Activated CD8-positive, alpha-beta memory T cell treated with anti-CD3 and anti-CD28 coated beads, Interleukin-2, amount 10 ng/mL, durations not matched to agents 7 days and 5 days (primary cell): ENCODE measurements around the gene PDLIM1. TPM values are rescaled to one million over a fixed set of nuclear protein-coding genes. Genes with fewer than 3 reads are reported as not detected.

Experiments
- ATAC-seq: fragments of 150-1000 bp; cut with Tn5 transposase; one replicate; pipeline ENCODE4 v1.10.0; 2021; ENCODE audit warnings: moderate library complexity
- CTCF ChIA-PET: fragments of 350-600 bp; sonication (Branson Sonifier 250); formaldehyde crosslinking; loops from one replicate; lab custom pipeline; 2021; ENCODE audit warnings: antibody characterized with exemption; lab: Charles Lee
- DNase-seq: peaks from one replicate; pipeline ENCODE4 v3.0.0-alpha.2; 2020
- H3K27ac Mint-ChIP-seq: one replicate; pipeline ENCODE4 v1.8.0; 2021; ENCODE audit warnings: mild to moderate bottlenecking, mixed read lengths
- H3K27me3 Mint-ChIP-seq: one replicate; pipeline ENCODE4 v1.8.0; 2021; ENCODE audit warnings: mixed read lengths
- H3K36me3 Mint-ChIP-seq: one replicate; pipeline ENCODE4 v1.8.0; 2021; ENCODE audit warnings: mild to moderate bottlenecking, mixed read lengths
- H3K4me1 Mint-ChIP-seq: one replicate; pipeline ENCODE4 v1.8.0; 2021; ENCODE audit warnings: mixed read lengths
- H3K4me3 Mint-ChIP-seq: one replicate; pipeline ENCODE4 v1.8.0; 2021; ENCODE audit warnings: mild to moderate bottlenecking, moderate library complexity, mixed read lengths
- H3K9me3 Mint-ChIP-seq: one replicate; pipeline ENCODE4 v1.8.0; 2022; ENCODE audit warnings: low read depth, mixed read lengths
- total RNA-seq, 2 experiments: library from RNA; stranded (reverse); gene quantifications; one replicate each; pipeline ENCODE4 v1.2.3, GENCODE V29; 2021

The PDLIM1 gene, protein sequence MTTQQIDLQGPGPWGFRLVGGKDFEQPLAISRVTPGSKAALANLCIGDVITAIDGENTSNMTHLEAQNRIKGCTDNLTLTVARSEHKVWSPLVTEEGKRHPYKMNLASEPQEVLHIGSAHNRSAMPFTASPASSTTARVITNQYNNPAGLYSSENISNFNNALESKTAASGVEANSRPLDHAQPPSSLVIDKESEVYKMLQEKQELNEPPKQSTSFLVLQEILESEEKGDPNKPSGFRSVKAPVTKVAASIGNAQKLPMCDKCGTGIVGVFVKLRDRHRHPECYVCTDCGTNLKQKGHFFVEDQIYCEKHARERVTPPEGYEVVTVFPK
- 10 to 100 TPM in 1 of 2 experiments, 1 to 10 TPM in 1; 4.8 to 22.7 TPM for total RNA-seq

DNA sequence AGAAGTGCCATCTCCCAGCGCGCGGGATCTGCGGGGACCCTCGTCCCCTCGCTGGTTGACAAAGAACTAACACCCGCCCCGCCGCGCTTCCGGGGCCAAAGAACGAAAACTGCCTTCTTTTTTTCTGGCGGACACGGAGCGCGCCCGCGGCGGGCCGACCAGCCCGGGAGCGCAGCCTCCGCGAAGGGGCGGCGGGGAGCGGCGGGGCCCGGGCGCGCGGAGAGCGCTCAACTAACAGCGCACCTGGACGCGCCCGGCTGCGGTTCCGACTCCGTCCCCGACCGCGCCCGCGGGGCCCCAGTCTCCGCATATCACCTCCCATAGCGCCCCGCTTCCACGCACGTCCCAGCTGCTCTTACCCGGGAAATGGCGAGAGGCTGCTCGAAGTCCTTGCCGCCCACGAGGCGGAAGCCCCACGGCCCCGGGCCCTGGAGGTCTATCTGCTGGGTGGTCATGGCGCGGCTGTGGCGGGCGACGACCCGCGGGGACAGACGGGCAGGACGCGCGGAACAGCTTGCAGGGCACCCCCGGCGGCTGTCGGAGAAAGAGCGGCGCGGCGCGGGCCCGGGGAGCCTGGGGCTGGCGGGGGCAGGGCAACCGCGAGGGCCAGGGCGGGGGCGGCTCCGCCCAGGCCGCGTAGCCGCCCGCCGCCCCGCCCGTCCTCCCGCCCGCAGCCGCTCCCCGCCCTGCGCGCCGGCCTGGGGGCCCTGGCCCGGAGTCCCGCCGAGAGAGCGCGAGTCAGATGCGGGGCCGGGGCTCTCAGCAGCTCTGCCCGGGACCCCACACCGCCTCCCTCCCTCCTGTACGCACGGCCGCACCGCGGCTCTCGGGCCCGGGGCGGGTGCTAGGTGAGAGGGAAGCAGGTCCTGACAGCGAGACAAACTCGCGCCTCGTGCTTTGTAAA is at the start of gene PDLIM1:
TSS of gene PDLIM1 (minus strand) at position 543 of the 904 bp plus-strand sequence. CDS start at position 455, 88 bp downstream.
- no peaks in the 10 kb centered on the region for H3K36me3 Mint-ChIP-seq
- peaks cover 59% of the 10 kb centered on the region for H3K27me3 Mint-ChIP-seq
- H3K27ac Mint-ChIP-seq = peak within 1 kb of the TSS; percentile 42
- peak; percentile 73 for ATAC-seq
- no peaks in the 10 kb centered on the region for H3K9me3 Mint-ChIP-seq
- peak within 1 kb of the TSS; percentile 72 for H3K4me3 Mint-ChIP-seq
- CTCF ChIA-PET = interaction anchor here (0.7 to 1.0 kb wide), 2 partner anchors 11 to 44 kb away, joined by 3 to 4 read pairs; no protein-coding TSS in a partner anchor
- peaks cover 39% of the 10 kb centered on the region for H3K4me1 Mint-ChIP-seq
- DNase-seq = peak; percentile 67

DNA sequence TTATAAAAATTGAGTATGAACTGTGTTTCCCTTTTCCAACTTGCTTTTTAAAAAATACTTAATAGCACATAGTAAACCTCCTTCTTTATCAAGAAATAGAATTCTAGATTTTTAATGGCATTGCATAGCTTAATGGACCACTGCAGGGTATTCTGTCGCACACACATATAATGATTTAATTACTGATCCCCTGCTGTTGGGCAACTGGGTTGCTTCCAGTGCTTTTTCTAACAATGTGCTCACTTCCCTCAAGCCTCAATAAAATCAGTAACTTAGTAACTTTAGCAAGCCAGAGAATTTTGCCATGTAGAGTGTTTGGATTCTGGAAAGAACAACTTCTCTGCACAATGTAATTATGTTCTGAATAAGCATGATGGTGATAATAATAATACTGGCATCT is 49.1 kb upstream of the PDLIM1 start:
- no peaks in the 10 kb centered on the region for H3K27me3 Mint-ChIP-seq
- no peak overlapping the region for H3K4me3 Mint-ChIP-seq
- CTCF ChIA-PET = interaction anchor here (1.3 kb wide), 1 partner anchor 23 kb away, joined by 5 read pairs; no protein-coding TSS in a partner anchor
- no peak overlapping the region for H3K27ac Mint-ChIP-seq
- H3K4me1 Mint-ChIP-seq = no peaks in the 10 kb centered on the region
- no peaks in the 10 kb centered on the region for H3K36me3 Mint-ChIP-seq
- ATAC-seq (no peak), DNase-seq (no peak)
- no peaks in the 10 kb centered on the region for H3K9me3 Mint-ChIP-seq

DNA sequence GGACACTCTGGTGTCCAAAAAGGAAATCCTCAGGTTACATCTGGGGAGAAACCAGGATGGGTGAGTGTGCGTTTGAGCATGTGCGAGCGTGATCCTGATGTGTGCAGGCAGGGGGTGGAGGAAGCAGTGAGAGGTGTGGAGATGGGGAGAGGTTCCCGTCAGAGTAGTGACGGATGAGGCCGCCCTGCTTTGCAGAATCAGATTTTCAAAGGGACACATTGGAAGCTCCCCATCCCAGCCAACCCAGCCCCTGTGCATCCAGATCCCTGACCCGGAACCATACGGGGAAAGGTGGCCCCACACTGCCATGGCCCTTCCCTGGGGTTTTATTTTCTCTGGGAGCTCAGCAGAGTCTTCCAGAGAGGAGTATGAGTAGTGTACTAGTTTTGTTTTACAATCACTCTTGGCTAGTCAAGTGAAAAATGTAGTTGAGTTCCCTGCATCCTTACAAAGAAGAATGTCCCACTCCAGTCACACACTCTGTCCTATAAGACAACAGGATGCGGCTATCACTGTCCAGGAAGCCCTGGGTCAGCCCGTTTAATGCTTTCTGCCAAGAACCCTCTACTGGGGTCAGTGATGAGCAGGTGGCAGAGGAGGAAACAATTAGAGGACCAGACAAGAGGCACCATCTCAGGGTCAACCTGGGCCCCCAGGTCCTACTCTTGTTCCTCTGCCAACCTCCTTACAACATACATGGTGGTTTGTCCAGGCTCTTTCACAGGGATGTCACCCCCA is 46.8 kb upstream of the PDLIM1 start:
- H3K27ac Mint-ChIP-seq = no peak overlapping the region
- DNase-seq = no peak
- no peak overlapping the region for H3K4me3 Mint-ChIP-seq
- CTCF ChIA-PET = no interaction called here
- no peaks in the 10 kb centered on the region for H3K27me3 Mint-ChIP-seq
- no peaks in the 10 kb centered on the region for H3K4me1 Mint-ChIP-seq
- H3K36me3 Mint-ChIP-seq = no peaks in the 10 kb centered on the region
- no peak for ATAC-seq
- H3K9me3 Mint-ChIP-seq = no peaks in the 10 kb centered on the region

DNA sequence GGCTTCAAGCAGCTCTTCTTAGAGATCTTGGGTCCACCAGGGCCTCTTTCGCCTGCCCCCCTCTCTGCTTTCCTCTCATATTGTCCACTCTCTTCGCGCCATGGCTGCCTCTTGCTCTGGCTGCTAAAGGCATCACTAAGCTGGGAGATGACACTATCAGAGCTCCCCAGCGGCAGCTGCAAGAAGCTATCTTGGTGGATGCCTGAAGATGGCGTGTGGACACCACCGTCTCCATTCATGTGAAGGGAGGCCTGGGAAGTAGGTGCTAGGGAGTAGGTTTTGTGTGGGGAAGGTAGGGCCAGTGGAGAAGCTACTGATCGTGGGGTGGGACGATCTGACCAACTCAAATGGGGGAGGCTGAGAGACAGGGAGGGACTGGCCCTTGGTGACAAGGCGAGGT is 45.9 kb upstream of the PDLIM1 start:
- Mint-ChIP-seq H3K4me3 (no peak overlapping the region), H3K9me3 (no peaks in the 10 kb centered on the region), H3K36me3 (no peaks in the 10 kb centered on the region), H3K27me3 (peaks cover 3% of the 10 kb centered on the region), H3K4me1 (no peaks in the 10 kb centered on the region), H3K27ac (no peak overlapping the region)
- CTCF ChIA-PET = interaction anchor here (0.6 kb wide), 2 partner anchors 63 to 242 kb away, joined by 3 read pairs; no protein-coding TSS in a partner anchor
- DNase-seq (no peak), ATAC-seq (no peak)

DNA sequence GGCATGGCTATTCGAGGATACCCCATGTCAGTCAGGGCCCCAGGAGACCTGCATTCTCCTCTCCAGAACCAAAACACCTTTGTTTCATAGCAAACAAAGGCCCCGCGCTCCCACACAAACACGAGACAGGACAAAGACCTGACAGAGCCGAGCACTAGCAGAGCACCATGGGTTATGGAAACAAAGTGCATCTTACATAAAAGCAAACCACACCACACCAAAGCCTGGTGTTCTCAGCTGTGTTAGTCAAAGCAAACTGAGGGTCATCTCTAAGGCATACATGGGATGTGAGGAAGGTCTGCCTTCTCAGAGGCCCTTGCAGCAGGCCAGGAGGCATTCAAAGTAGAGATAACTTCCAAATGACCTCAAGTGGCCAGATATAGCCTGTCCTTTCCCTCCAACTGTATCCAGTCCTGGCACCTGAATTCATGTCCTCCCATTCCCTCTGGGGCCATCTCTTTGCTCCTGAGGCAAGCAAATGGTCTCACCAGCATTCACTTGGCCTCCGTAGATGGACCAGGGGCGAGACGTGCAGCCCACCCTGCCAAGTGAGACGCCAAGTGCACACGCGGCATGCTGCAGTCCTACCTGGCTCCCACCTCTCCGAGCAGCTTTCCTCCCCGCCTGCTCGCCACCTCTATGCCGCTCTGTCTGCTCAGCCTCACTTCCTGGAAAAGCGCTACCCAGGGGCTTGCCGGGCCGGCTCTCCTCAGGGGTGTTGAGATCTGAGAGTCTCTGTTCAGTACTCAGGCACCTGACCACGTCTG is 45.3 kb upstream of the PDLIM1 start:
- ATAC-seq (no peak), DNase-seq (no peak)
- Mint-ChIP-seq H3K36me3 (no peaks in the 10 kb centered on the region), H3K4me3 (no peak overlapping the region), H3K9me3 (no peaks in the 10 kb centered on the region), H3K27me3 (peaks cover 3% of the 10 kb centered on the region), H3K27ac (no peak overlapping the region), H3K4me1 (no peaks in the 10 kb centered on the region)
- CTCF ChIA-PET = interaction anchor here (0.6 kb wide), 1 partner anchor 62 kb away, joined by 3 read pairs; no protein-coding TSS in a partner anchor

DNA sequence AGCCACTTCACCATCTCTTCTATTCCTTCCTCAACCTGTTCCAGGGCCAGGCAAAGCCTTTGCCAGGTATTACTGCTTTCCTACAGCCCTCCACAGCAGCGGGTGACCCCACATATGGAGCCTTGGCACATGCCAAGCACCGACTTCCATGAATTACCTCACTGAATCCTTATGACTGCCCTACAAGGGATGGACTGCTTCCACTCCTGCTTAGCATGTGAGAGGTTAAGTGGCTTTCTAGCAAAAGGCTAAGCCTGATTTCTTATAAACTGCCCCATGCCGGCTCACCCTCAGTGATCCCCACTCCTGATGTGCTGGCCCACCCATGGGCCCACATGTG is 44.0 kb upstream of the PDLIM1 start:
- no peaks in the 10 kb centered on the region for H3K9me3 Mint-ChIP-seq
- ATAC-seq (no peak), DNase-seq (no peak)
- H3K4me1 Mint-ChIP-seq = peaks cover 2% of the 10 kb centered on the region
- CTCF ChIA-PET = no interaction called here
- H3K27ac Mint-ChIP-seq = no peak overlapping the region
- H3K36me3 Mint-ChIP-seq = no peaks in the 10 kb centered on the region
- H3K27me3 Mint-ChIP-seq = peaks cover 3% of the 10 kb centered on the region
- no peak overlapping the region for H3K4me3 Mint-ChIP-seq

DNA sequence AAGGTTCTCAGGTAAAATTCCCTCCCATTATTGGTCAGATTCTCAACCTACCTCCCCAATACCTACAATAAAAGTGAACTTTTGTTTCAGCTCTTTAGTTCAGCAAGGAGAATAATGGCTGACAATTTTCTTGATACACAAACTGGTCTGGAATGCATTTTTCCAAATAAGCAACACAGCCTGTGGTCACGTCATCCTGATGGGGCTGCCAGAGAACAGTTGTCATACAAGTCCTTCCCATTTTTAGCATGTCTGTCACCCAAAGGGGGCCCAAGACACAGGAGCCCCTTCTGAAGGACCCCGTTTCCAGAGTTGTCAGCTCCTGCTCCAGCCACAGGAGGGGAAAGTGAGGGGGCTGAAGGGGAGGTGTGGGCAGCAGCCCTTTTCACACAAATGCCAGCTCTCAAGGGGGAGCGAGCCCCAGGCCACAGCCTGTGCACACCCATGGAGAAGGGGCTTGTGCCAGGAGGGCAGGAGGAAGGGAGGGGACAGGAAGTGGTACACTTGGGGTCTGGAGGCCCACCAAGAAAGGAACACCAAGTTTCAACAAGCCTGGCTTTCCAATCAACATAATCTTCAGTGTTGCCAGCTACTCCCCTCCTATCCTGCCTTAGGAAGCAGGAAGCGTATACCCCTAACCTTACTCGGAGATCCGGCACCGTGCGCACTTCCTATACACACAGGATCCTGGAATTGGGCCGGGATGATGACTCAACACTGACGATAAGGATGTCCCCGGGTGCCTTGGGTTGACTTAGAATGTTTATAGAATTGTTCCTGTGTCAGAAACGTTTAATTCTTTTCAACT is 43.4 kb upstream of the PDLIM1 start:
- H3K36me3 Mint-ChIP-seq = no peaks in the 10 kb centered on the region
- DNase-seq = no peak
- no peaks in the 10 kb centered on the region for H3K9me3 Mint-ChIP-seq
- H3K27ac Mint-ChIP-seq = no peak overlapping the region
- H3K4me1 Mint-ChIP-seq = peaks cover 5% of the 10 kb centered on the region
- CTCF ChIA-PET = interaction anchor here (0.7 to 1.3 kb wide), 2 partner anchors 11 to 1366 kb away, joined by 3 read pairs; no protein-coding TSS in a partner anchor
- peaks cover 5% of the 10 kb centered on the region for H3K27me3 Mint-ChIP-seq
- no peak overlapping the region for H3K4me3 Mint-ChIP-seq
- no peak for ATAC-seq

DNA sequence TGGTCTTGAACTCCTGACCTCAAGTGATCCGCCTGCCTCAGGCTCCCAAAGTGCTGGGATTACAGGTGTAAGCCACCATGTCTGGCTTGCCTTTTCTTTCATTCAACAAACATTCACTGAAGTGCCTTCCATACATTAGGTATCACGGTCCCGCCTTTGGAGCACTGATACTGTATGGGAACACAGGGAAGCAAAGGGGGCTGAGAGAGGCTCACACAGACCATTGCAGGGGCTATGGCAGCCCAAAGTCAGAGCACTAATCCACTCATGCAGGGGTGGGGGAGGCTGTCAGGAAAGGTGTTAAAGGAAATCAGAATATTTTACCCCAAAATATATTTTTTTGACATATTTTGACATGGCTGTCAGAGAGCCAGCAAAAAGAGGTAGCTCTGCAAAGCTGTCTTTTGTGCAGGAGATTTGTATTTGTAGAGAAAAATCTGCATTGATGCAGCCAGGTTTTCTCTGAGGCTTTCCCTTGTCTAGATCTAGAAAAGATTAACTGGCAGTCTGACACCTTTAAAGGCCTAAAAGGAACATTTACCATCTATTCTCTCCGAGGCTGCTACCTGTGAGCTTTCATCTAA is 42.0 kb upstream of the PDLIM1 start:
- peaks cover 5% of the 10 kb centered on the region for H3K27me3 Mint-ChIP-seq
- no peak overlapping the region for H3K4me3 Mint-ChIP-seq
- ATAC-seq (no peak), DNase-seq (no peak)
- peaks cover 11% of the 10 kb centered on the region for H3K4me1 Mint-ChIP-seq
- CTCF ChIA-PET = no interaction called here
- no peak overlapping the region for H3K27ac Mint-ChIP-seq
- H3K9me3 Mint-ChIP-seq = no peaks in the 10 kb centered on the region
- no peaks in the 10 kb centered on the region for H3K36me3 Mint-ChIP-seq

DNA sequence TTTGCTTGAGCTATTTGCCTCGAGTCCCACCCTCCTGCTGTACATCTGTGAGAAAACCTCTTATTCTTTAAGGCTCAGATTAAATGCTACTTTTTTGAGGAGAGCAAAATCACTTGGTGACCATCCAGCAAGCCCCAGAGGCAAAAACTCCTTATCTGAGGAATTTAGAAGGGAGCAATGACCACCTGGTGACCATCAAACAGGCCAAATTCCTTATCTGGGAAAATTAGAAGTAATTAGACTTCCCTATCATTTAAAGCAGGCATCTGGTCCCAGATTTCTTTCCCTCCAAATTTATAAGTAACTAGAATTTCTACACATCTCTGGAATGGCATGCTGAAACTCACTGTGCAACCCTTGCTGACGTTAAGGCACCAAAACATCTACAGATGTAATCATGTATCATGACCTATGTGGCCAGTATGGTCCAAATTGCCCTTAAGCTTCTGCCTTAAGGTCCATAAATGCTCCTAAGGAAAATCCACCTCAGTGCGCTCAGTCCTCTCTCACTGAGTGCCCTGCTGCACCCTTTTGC is 40.9 kb upstream of the PDLIM1 start:
- CTCF ChIA-PET = interaction anchor here (1.1 kb wide), 1 partner anchor 10 kb away, joined by 3 read pairs; no protein-coding TSS in a partner anchor
- ATAC-seq = no peak
- Mint-ChIP-seq H3K9me3 (no peaks in the 10 kb centered on the region), H3K27ac (no peak overlapping the region), H3K4me3 (no peak overlapping the region), H3K27me3 (peaks cover 5% of the 10 kb centered on the region), H3K36me3 (no peaks in the 10 kb centered on the region), H3K4me1 (peaks cover 11% of the 10 kb centered on the region)
- DNase-seq = no peak

DNA sequence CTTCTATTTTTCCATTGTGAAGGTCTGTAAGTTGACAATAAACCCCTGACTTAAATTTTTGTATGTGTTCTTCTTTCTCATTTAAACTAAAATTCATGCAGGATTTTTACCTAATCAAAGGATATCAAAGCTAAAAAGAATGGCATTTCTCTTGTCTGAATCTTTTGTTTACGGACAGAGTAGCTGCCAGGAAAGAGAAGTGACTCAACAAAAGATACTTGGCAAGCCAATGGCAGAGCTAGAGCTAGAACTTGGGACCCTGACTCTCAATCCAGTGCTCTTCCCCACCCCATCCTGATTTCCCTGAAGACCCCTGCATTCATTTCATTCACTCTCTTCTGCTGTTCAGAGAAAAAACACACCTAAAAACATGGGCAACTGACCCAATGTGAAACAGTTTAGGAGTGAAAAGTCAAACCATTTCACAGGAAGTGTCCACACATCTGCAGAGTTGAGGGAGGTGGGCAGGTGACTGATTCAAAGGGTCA is 40.2 kb upstream of the PDLIM1 start:
- no peak for DNase-seq
- H3K27me3 Mint-ChIP-seq = peaks cover 5% of the 10 kb centered on the region
- no peaks in the 10 kb centered on the region for H3K36me3 Mint-ChIP-seq
- CTCF ChIA-PET = interaction anchor here (1.1 kb wide), 1 partner anchor 11 kb away, joined by 3 read pairs; no protein-coding TSS in a partner anchor
- no peak overlapping the region for H3K4me3 Mint-ChIP-seq
- H3K9me3 Mint-ChIP-seq = no peaks in the 10 kb centered on the region
- no peak overlapping the region for H3K27ac Mint-ChIP-seq
- no peak for ATAC-seq
- H3K4me1 Mint-ChIP-seq = peaks cover 11% of the 10 kb centered on the region

DNA sequence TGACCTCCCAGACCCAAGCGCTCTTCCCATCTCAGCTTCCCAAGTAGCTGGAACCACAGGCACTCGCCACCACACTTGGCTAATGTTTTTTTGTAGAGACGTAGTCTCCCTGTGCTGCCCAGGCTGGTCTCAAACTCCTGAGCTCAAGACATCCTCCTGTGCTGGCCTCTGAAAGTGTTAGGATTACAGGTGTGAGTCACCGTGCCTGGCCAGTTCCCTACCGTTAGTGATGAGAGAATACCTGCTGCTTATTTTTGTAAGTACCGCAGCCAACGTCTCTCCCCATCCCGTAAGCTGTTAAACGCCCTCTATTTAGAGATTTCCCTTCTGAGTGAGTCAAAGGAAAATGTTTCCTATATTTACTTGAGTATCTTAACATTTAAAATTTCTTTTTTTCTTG is 38.5 kb upstream of the PDLIM1 start:
- H3K4me3 Mint-ChIP-seq = no peak overlapping the region
- H3K4me1 Mint-ChIP-seq = peaks cover 11% of the 10 kb centered on the region
- ATAC-seq = no peak
- DNase-seq = no peak
- no peaks in the 10 kb centered on the region for H3K9me3 Mint-ChIP-seq
- H3K36me3 Mint-ChIP-seq = no peaks in the 10 kb centered on the region
- H3K27ac Mint-ChIP-seq = no peak overlapping the region
- CTCF ChIA-PET = interaction anchor here (1.1 to 1.5 kb wide), 3 partner anchors 33 to 83 kb away, joined by 3 to 7 read pairs (median 4); no protein-coding TSS in a partner anchor
- peaks cover 5% of the 10 kb centered on the region for H3K27me3 Mint-ChIP-seq
